CD14-positive monocyte (primary cell): ENCODE measurements around the gene UBAP2. TPM values are rescaled to one million over a fixed set of nuclear protein-coding genes. Genes with fewer than 3 reads are reported as not detected.

ENCODE experiments used
- DNase-seq, 3 donors: peaks; one replicate each; pipeline ENCODE4 v3.0.0-alpha.2; 2011 to 2022
- H2AFZ ChIP-seq: 2 replicates; pipeline ENCODE4 v1.6.0; 2012; ENCODE audit warnings: mild to moderate bottlenecking, low read depth, low read length, inconsistent platforms; ENCODE audit not compliant: insufficient read depth, poor library complexity, severe bottlenecking
- H3K27ac ChIP-seq, 2 donors: 1 replicate in 1 of 2; 2 replicates in 1 of 2; pipeline ENCODE4 v1.5.1; 2012 to 2013; ENCODE audit warnings: low read length in 2 of 2, control low read depth in 1 of 2, inconsistent platforms in 1 of 2, low read depth in 1 of 2, mild to moderate bottlenecking in 1 of 2
- H3K27me3 ChIP-seq, 2 donors: one replicate each; pipeline versions ENCODE4 v1.6.0 to v1.6.1; 2011 to 2013; ENCODE audit warnings: low read length in 2 of 2; ENCODE audit not compliant: control insufficient read depth in 2 of 2, insufficient read depth in 2 of 2
- H3K36me3 ChIP-seq, 2 donors: replicated peaks in 1 of 2; 1 replicate in 1 of 2; 2 replicates in 1 of 2; pipeline versions ENCODE4 v1.5.1 to v1.6.1; 2012 to 2013; ENCODE audit warnings: low read length in 2 of 2, control low read depth in 1 of 2, inconsistent platforms in 1 of 2, mild to moderate bottlenecking in 1 of 2; ENCODE audit not compliant: insufficient read depth in 2 of 2, control insufficient read depth in 1 of 2
- H3K4me1 ChIP-seq, 2 donors: 1 replicate in 1 of 2; 2 replicates in 1 of 2; pipeline versions ENCODE4 v1.5.1 to v1.6.1; 2012 to 2013; ENCODE audit warnings: low read length in 2 of 2, control low read depth in 1 of 2, inconsistent platforms in 1 of 2, mild to moderate bottlenecking in 1 of 2, moderate library complexity in 1 of 2; ENCODE audit not compliant: insufficient read depth in 2 of 2, control insufficient read depth in 1 of 2
- H3K4me2 ChIP-seq: replicated peaks from 2 replicates; pipeline ENCODE3; 2012; ENCODE audit warnings: low read length, moderate library complexity, mild to moderate bottlenecking; ENCODE audit not compliant: poor library complexity, severe bottlenecking; ENCODE audit errors: extremely low read depth
- H3K4me3 ChIP-seq, 3 experiments: fragments of 200-600 bp in 1 of 3; sonication (generic) in 1 of 3; replicated peaks in 1 of 3; 1 replicate in 2 of 3; 2 replicates in 1 of 3; pipeline ENCODE4 v1.5.1; 2011 to 2013; ENCODE audit warnings: low read length in 3 of 3, mild to moderate bottlenecking in 3 of 3, control low read depth in 2 of 3, low read depth in 2 of 3, inconsistent platforms in 1 of 3, moderate library complexity in 1 of 3
- H3K79me2 ChIP-seq: 2 replicates; pipeline ENCODE4 v1.6.0; 2012; ENCODE audit warnings: mild to moderate bottlenecking, control low read depth, inconsistent platforms, low read length, moderate library complexity; ENCODE audit not compliant: insufficient read depth
- H3K9ac ChIP-seq: 2 replicates; pipeline ENCODE4 v1.6.0; 2017; ENCODE audit warnings: low read length, mild to moderate bottlenecking; ENCODE audit not compliant: insufficient read depth, poor library complexity, severe bottlenecking
- H3K9me3 ChIP-seq, 2 donors: replicated peaks in 1 of 2; 1 replicate in 1 of 2; 2 replicates in 1 of 2; pipeline versions ENCODE4 v1.5.1 to v1.6.1; 2012 to 2013; ENCODE audit warnings: low read length in 2 of 2, control low read depth in 1 of 2; ENCODE audit not compliant: control insufficient read depth in 1 of 2, insufficient read depth in 1 of 2
- H4K20me1 ChIP-seq: 2 replicates; pipeline ENCODE4 v1.6.0; 2012; ENCODE audit warnings: mild to moderate bottlenecking, low read length, control low read depth, moderate library complexity; ENCODE audit not compliant: insufficient read depth
- H3K27ac Mint-ChIP-seq, 7 donors: one replicate each; pipeline ENCODE4 v1.8.0; 2020; ENCODE audit warnings: mild to moderate bottlenecking in 7 of 7, mixed read lengths in 7 of 7, moderate library complexity in 6 of 7, inconsistent platforms in 2 of 7
- H3K27me3 Mint-ChIP-seq, 3 donors: one replicate each; pipeline ENCODE4 v1.8.0; 2021 to 2022; ENCODE audit warnings: low read depth in 3 of 3, mild to moderate bottlenecking in 3 of 3, mixed read lengths in 3 of 3, moderate library complexity in 3 of 3, inconsistent platforms in 1 of 3
- H3K36me3 Mint-ChIP-seq, 2 donors: one replicate each; pipeline ENCODE4 v1.8.0; 2020; ENCODE audit warnings: mixed read lengths in 2 of 2, inconsistent platforms in 1 of 2, mild to moderate bottlenecking in 1 of 2
- H3K4me1 Mint-ChIP-seq: one replicate; pipeline ENCODE4 v1.8.0; 2020; ENCODE audit warnings: mild to moderate bottlenecking, mixed read lengths
- H3K4me3 Mint-ChIP-seq, 2 donors: one replicate each; pipeline ENCODE4 v1.8.0; 2020; ENCODE audit warnings: mild to moderate bottlenecking in 2 of 2, mixed read lengths in 2 of 2, moderate library complexity in 1 of 2
- H3K9me3 Mint-ChIP-seq, 7 donors: one replicate each; pipeline ENCODE4 v1.8.0; 2020 to 2022; ENCODE audit warnings: mixed read lengths in 7 of 7, mild to moderate bottlenecking in 6 of 7, moderate library complexity in 6 of 7, inconsistent platforms in 2 of 7
- CTCF ChIP-seq: fragments of 200-600 bp; IDR thresholded peaks from one replicate; pipeline ENCODE4 v1.8.0; 2022; ENCODE audit warnings: antibody characterized with exemption, mild to moderate bottlenecking
- WGBS: methylation state at CpG from one replicate; pipeline ENCODE4 v1.1.5; 2013; ENCODE audit warnings: missing lambda C conversion rate; ENCODE audit not compliant: insufficient coverage; 5-methylcytosine and 5-hydroxymethylcytosine counted together
- intact Hi-C, 2 donors: fragments of 100-400 bp; cut with micrococcal nuclease; formaldehyde crosslinking; loops; one replicate each; pipeline versions ENCODE4 v1.15.0 to v1.15.1; 2023
- polyA plus RNA-seq, 3 donors: library from polyadenylated mRNA; depleted of rRNA in 1 of 3; unstranded in 2 of 3; stranded (reverse) in 1 of 3; fragments of 300-500 nt in 2 of 3; fragments of >200 nt in 1 of 3; fragmentation: Illumina TruSeq in 2 of 3; gene quantifications; 1 replicate in 2 of 3; 2 replicates in 1 of 3; pipeline ENCODE4 v1.2.3, GENCODE V29; 2012 to 2021

UBAP2 gene
- polyA plus RNA-seq, 3 donors = 4.3 to 13.0 (median 5.7) TPM

DNA sequence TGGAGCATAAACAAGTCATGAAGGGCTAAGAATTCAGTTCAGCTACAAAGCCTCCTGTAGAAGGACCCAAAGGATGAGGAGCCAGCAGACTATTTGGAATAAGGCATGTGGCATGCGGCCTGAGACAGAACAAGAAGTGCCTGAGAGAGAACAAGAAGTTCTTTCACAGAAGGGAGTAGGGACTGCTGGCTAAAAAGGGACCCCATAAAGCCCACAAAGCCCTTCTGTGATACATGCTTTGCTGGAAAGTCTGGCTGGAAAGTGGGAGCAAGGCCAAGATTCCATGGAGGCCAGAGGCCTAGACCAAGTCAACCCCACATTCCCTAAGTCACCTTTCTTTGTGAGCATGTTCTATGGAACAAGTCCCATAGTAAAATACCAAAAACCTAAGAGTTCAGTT is 35.9 kb upstream of the UBAP2 start:
- H3K4me2 ChIP-seq = no peak overlapping the region
- no peaks in the 10 kb centered on the region for H3K79me2 ChIP-seq
- Mint-ChIP-seq H3K4me3 (no peak overlapping the region), H3K27ac (peak overlapping the region in 1 of 7 donors; percentile 48), H3K4me1 (no peaks in the 10 kb centered on the region), H3K27me3 (no peaks in the 10 kb centered on the region), H3K9me3 (no peaks in the 10 kb centered on the region), H3K36me3 (peaks cover 42 to 50% of the 10 kb centered on the region in 2 donors)
- H3K9me3 ChIP-seq = no peaks in the 10 kb centered on the region
- H3K36me3 ChIP-seq = peaks cover 42 to 53% of the 10 kb centered on the region in 2 donors
- intact Hi-C loops = no loop called here
- no peak for DNase-seq
- H3K9ac ChIP-seq = no peak overlapping the region
- H3K27ac ChIP-seq = no peak overlapping the region
- TF ChIP-seq CTCF = no peak
- H2AFZ ChIP-seq = no peak overlapping the region
- 25% methylated on average over 1 of the region's 1 CpG for WGBS
- H3K27me3 ChIP-seq = no peaks in the 10 kb centered on the region
- no peak overlapping the region for H3K4me3 ChIP-seq
- H4K20me1 ChIP-seq = peaks cover 40% of the 10 kb centered on the region
- no peaks in the 10 kb centered on the region for H3K4me1 ChIP-seq

DNA sequence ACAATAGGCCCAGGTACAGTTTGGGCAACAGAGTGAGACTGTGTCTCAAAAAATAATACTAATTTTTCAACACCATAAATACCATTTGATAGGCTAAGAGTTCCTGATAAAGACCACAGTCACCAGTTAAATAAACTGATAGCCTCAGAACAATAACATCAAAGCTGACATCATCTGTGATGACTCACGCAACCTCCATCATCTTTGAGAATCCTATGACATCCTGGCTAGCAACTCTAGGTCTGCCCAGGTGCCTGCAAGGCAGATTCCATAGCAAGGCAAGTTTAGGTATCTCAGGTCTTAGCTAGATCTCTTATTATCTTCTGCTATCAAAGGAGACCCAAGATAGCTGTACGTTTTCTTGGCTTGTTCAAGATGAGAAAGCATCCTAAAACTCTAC is 30.5 kb upstream of the UBAP2 start:
- Mint-ChIP-seq H3K27ac (no peak overlapping the region), H3K4me3 (no peak overlapping the region), H3K27me3 (no peaks in the 10 kb centered on the region), H3K9me3 (peaks cover 0 to 2% (median 0%) of the 10 kb centered on the region in 7 donors), H3K4me1 (no peaks in the 10 kb centered on the region), H3K36me3 (peaks cover 2% of the 10 kb centered on the region in 2 donors)
- H3K79me2 ChIP-seq = no peaks in the 10 kb centered on the region
- no peak overlapping the region for H3K9ac ChIP-seq
- no peak overlapping the region for H3K4me2 ChIP-seq
- H3K9me3 ChIP-seq = no peaks in the 10 kb centered on the region
- no peak for DNase-seq
- no peaks in the 10 kb centered on the region for H3K27me3 ChIP-seq
- H3K36me3 ChIP-seq = peaks cover 0 to 5% of the 10 kb centered on the region in 2 donors
- no peak overlapping the region for H3K4me3 ChIP-seq
- H4K20me1 ChIP-seq = no peaks in the 10 kb centered on the region
- no peak overlapping the region for H3K27ac ChIP-seq
- 85% methylated on average over 1 of the region's 2 CpGs for WGBS
- H2AFZ ChIP-seq = no peak overlapping the region
- H3K4me1 ChIP-seq = no peaks in the 10 kb centered on the region
- TF ChIP-seq CTCF = no peak
- intact Hi-C loops = no loop called here
